ENCODE results near the gene SHROOM3. TPM values are rescaled to one million over a fixed set of nuclear protein-coding genes. Genes with fewer than 3 reads are reported as not detected.

The SHROOM3 gene
- total RNA-seq, 4 donors from 2014 or later = 52.0 to 444 (median 364) TPM

DNA sequence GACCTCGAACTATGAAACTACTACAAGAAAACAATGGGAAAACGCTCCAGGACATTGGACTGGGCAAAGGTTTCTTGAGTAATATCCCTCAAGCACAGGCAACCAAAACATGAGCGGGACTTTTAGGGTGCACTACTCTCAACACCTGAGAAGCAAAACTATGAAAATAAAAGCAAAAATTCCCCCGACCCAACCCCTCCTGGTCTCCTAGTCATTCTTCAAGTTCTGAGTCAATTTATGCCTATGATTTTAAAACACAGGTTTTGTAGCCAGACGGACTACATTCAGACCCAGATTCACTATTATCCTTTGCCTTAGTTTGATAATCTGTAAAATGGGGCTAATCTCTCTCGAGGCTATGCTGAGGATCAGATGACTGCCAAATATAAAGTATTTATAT is 365.9 kb downstream of the SHROOM3 start:
- H3K4me3 ChIP-seq = no peak overlapping the region
- H3K36me3 ChIP-seq = no peaks in the 10 kb centered on the region
- no peaks in the 10 kb centered on the region for H3K4me1 ChIP-seq
- no peak for DNase-seq
- TF ChIP-seq CTCF (IDR thresholded peaks at IDR 0.05) (no peak), POLR2A (IDR thresholded peaks at IDR 0.05) (no peak)
- H3K27ac ChIP-seq = no peak overlapping the region
- H3K9me3 ChIP-seq = no peaks in the 10 kb centered on the region
- H3K27me3 ChIP-seq = no peaks in the 10 kb centered on the region

DNA sequence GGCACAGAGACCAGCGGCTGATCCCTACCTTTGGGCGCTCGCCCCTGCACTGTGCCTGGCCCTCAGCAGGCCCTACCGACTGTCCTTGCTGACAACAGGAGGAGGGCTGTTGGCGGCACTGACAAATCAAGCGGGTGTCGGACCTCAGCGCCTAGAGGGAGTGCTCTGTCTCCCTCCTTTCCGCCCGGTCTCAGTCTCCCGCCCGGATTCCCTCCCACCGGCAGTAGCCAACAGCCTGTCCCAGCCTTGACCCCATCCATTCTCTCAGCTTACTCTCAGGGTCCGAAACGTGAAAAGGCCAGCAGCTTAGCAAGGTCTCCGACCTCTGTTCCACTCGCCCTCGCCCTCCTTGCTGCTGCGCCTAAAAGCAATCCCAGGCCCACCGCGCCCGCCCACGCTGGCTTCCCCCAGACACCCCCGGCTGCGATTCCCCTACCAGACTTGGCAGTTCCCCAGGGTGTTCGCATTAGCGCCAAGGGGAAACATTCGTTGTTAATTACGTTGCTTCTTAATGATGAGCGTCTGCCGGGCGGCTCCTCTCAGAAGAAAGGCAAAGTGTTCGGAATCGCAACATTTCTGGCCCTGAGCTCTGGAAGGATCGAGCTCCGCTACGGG is 366.7 kb downstream of the SHROOM3 start:
- H3K4me1 ChIP-seq = no peaks in the 10 kb centered on the region
- H3K27ac ChIP-seq = peak overlapping the region in 2 of 4 donors; percentile 43 to 54
- no peaks in the 10 kb centered on the region for H3K36me3 ChIP-seq
- no peaks in the 10 kb centered on the region for H3K9me3 ChIP-seq
- no peak for DNase-seq
- H3K4me3 ChIP-seq = peak overlapping the region in 1 of 4 donors; percentile 17
- no peaks in the 10 kb centered on the region for H3K27me3 ChIP-seq
- TF ChIP-seq CTCF (IDR thresholded peaks at IDR 0.05) (no peak), POLR2A (IDR thresholded peaks at IDR 0.05) (no peak)

DNA sequence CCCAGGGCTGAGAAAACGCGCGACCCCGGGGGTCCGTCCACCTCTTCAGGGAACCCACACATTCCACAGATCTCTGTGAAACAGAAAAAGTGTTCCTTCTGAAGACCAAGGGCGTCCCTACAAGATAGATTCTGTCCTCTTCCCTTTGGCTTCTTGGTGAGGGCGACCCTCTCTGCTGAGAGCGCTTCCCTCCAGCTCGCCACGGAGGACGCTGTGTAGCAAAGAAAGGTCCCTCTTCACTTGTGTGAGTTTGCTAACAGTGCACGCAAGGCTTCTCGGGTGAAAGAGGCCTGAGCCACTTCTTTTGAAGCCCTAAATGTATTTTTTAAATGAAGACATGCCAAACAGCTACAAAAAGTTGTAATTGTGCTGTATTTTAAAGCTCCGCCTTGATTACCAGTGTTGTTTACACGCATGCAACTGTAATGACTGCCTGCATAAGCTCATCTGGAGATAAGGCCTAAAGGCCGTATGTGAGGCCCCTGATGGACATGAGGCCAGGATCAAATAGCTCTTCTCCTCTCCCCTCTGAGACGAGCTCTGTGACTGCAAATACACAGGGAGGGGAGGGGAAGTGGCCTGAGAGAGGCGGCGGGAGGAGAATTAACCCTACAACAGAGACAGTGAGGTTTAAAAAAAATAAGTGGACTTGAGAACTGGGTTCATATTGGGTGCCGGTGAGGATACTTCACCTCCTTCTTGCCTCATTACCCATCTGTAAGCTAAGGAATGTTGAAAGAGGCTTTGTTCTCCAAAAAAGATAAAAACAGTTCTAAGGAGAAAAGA is 367.4 kb downstream of the SHROOM3 start:
- Histone ChIP-seq H3K36me3 (no peaks in the 10 kb centered on the region), H3K9me3 (no peaks in the 10 kb centered on the region), H3K27ac (peak overlapping the region in 2 of 4 donors; percentile 43 to 54), H3K4me3 (no peak overlapping the region), H3K27me3 (no peaks in the 10 kb centered on the region), H3K4me1 (no peaks in the 10 kb centered on the region)
- TF ChIP-seq CTCF (IDR thresholded peaks at IDR 0.05) (no peak), POLR2A (IDR thresholded peaks at IDR 0.05) (no peak)
- no peak for DNase-seq

DNA sequence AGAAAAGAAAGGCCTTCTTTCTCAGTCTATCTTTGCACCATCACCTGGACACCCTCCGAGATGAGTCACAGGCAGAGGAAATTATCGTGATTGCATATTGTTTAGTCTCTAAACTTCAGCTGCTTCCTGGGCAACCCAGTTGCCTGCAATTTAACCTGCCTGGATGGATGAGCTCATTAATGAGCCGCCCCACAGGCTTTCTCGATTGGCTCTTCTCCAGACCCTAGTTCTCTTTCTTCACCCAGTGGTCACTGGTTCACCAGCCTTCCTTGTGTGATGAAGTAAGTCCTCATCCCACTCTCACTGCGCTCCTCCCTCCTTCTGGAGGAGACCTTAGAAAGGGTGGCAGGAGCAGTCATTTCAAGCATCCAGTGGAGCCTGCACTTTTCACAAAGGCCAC is 368.5 kb downstream of the SHROOM3 start:
- TF ChIP-seq CTCF (IDR thresholded peaks at IDR 0.05) (no peak), POLR2A (IDR thresholded peaks at IDR 0.05) (no peak)
- Histone ChIP-seq H3K9me3 (peaks cover 0 to 5% (median 0%) of the 10 kb centered on the region in 4 donors), H3K36me3 (no peaks in the 10 kb centered on the region), H3K27me3 (no peaks in the 10 kb centered on the region), H3K4me3 (no peak overlapping the region), H3K4me1 (no peaks in the 10 kb centered on the region), H3K27ac (no peak overlapping the region)
- peak in 1 of 3 donors; percentile 63 for DNase-seq

DNA sequence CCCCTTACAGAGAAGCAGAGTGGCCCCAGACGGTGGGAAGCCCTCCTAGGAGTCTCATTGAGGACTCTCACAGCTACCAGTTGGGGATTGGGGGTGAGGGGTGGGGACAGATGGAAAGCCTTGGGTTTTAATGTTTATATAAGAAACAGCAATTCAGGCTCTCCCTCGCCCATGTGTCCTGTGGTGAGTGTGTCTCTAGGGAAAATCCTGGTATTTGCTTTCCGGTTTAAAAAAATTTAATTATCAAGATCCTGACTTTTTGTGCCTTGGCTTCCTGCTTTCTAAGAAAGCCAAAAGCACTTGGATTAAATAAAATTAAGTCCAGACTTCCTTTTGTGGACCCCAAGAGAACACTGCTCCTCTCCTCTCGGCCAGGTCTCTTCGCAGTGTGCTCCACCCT is 369.1 kb downstream of the SHROOM3 start:
- H3K36me3 ChIP-seq = no peaks in the 10 kb centered on the region
- TF ChIP-seq CTCF (IDR thresholded peaks at IDR 0.05) = no peak
- TF ChIP-seq POLR2A (IDR thresholded peaks at IDR 0.05) = no peak
- no peak for DNase-seq
- H3K4me3 ChIP-seq = no peak overlapping the region
- no peaks in the 10 kb centered on the region for H3K27me3 ChIP-seq
- no peaks in the 10 kb centered on the region for H3K4me1 ChIP-seq
- no peak overlapping the region for H3K27ac ChIP-seq
- H3K9me3 ChIP-seq = peaks cover 0 to 5% (median 0%) of the 10 kb centered on the region in 4 donors

All from Peyer's patch (tissue), 4 donors.